KBM-7 (cell line): ENCODE measurements around the gene ABCA7.

Source experiments
- DNase-seq: peaks from one replicate; pipeline ENCODE4 v3.0.0-alpha.2; 2015
- in situ Hi-C: fragments of 300-500 bp; cut with MboI; formaldehyde crosslinking; loops from 2 replicates; pipeline ENCODE4 v1.14.3; 2020; ENCODE audit warnings: low sequenced_read_pairs, low pct_unique_long_range_greater_than_20kb, mixed read lengths

The ABCA7 gene

DNA sequence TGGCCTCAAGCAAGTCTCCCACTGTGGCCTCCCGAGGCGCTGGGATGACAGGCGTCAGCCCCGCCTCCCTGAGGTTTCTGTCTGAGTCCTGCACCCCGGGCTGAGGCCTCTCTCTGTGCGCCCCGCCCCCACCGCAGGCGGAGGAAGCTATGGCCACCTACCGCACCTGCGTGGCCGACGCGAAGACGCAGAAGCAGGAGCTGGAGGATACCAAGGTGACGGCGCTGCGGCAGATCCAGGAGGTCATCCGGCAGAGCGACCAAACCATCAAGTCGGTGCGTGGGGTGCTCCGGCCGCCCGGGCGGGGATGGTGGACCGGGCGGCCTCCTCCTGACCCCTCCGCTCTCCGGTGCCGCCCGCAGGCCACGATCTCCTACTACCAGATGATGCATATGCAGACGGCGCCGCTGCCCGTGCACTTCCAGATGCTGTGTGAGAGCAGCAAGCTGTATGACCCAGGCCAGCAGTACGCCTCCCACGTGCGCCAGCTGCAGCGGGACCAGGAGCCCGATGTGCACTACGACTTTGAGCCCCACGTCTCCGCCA is 39.7 kb downstream of the ABCA7 start:
- no peak for DNase-seq
- in situ Hi-C loops = no loop called here

- DNase-seq = no peak
Observed at GRCh38 chr19:1080360-1081161, 40.7 kb downstream of the ABCA7 start.

GRCh38 chr19:1081301-1082164 is 41.6 kb downstream of the ABCA7 start:
- DNase-seq = no peak
- in situ Hi-C loops = no loop called here

More at GRCh38 chr19:1080360-1081161, 40.7 kb downstream of the ABCA7 start:
- in situ Hi-C loops = no loop called here

DNA sequence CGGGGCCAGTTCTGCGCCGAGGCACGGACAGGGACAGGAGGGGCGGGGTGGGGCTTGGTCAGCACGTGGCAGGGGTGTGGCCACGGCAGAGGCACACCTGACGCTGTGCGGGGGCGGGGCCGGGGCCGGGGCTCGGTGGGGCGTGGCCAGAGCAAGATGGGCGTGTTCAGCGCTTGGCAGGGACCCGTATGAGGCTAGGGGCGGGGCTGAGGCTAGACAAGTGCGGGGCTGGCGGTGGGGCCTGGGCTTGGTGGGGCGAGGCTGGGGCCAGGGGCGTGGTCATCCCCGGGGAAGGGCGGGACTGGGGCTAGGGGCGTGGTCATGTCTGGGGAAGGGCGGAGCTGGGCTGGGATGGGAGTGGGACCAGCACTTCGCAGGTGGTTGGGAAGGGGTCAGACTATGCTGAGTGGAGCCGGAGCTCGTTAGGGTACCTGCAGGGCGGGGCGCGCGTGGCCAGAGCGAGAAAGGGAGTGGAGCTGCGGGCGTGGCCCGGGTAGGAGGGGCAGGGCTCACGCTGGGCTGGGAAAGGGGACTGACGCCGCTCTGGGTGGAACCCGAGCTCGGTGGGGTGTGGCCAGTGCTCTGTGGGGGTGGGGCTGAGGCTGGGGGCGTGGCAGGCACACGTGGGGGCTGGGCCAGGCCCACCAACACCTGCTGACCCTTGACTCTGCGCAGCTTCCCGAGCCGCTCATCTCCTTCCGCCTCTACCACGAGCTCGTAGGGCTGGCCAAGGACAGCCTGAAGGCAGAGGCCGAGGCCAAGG is 42.4 kb downstream of the ABCA7 start:
- in situ Hi-C loops = no loop called here
- no peak for DNase-seq

GRCh38 chr19:1082928-1083816 is 43.3 kb downstream of the ABCA7 start:
- in situ Hi-C loops = no loop called here
- DNase-seq = no peak

DNA sequence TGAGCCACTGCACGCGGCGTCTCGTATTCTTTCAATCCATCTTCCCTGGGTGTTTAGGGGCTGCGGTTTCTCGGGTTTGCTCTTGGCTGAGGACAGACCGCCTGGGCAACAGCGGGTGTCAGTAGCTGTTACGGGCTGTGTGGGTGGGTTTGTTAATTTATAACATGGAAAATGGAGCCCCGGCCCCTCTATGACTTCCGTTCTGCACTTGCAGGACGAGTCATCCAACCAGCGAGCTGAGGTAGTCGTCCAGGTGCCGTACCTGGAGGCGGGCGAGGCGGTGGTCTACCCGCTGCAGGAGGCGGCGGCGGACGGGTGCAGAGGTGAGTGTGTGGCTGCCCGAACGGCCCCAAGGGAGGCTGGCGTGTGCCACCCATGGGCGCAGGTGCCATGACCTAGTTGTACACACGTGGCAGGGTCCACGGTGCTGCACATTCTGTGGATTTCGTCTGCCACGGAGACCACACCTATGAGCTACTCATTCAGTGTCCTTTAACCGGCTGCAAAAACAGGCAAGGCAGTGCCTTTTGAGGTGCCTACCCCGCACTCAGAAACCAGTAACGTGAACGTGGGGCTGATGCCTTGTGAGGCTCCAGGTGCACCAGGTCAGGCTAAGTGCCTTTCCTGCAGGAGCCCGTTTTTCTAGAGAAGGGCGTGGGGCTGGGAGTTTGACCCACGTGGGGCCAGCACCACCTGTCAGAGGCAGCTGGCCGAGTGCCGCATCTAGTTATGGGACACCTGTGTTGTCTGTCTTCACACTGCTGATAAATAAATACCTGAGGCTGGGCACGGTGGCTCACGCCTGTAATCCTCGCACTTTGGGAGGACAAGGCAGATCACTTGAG is 44.3 kb downstream of the ABCA7 start:
- in situ Hi-C loops = no loop called here

DNA sequence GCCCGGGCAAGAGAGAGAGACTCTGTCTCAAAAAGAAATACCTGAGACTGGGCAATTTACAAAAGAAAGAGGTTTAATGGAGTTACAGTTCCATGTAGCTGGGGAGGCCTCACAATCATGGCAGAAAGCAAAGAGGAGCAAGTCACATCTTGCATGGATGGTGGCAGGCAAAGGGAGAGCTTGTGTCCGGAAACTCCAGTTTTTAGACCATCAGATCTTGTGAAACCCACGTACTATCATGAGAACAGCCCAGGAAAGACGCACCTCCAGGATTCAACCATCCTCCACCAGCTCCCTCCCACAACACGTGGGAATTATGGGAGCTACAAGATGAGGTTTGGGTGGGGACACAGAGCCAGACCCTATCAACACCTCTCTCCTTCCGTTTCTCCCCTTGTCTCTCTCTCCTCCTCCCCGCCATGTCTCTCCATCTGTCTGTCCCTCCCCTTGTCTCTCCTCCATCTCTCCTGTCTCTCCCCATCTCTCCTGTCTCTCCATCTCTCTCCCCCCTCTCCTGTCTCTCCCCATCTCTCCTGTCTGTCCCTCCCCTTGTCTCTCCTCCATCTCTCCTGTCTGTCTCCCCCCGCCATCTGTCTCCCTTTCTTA is 45.2 kb downstream of the ABCA7 start:
- in situ Hi-C loops = no loop called here
- no peak for DNase-seq

More for the DNA sequence above, 44.3 kb downstream of the ABCA7 start:
- DNase-seq = no peak

DNA sequence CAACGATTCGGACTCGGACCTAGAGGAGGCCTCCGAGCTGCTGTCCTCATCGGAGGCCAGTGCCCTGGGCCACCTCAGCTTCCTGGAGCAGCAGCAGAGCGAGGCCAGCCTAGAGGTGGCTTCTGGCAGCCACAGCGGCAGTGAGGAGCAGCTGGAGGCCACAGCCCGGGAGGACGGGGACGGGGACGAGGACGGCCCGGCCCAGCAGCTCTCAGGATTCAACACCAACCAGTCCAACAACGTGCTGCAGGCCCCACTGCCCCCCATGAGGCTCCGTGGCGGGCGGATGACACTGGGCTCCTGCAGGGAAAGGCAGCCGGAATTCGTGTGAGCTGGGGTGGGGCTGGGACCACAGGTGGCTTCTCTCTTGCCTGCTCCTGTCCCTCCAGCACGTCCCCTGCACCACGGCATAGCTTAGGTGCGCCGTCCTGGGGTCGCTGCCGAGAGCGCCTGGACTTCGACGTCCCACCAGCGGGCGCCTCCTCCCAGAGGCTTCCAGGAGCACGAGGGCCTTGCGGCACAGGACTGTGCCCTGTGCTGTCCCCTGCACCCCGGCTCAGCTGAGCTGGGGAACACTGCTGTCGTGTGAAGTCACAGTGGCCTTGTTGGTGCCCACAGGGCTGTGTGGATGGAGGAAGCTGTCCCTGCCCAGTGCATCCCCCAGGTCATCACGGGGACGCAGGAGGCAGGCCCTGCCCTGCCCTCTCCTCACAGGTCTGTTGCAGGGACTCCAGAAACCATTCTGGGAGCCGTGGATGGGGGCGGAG is 46.0 kb downstream of the ABCA7 start:
- in situ Hi-C loops = no loop called here
- no peak for DNase-seq

DNA sequence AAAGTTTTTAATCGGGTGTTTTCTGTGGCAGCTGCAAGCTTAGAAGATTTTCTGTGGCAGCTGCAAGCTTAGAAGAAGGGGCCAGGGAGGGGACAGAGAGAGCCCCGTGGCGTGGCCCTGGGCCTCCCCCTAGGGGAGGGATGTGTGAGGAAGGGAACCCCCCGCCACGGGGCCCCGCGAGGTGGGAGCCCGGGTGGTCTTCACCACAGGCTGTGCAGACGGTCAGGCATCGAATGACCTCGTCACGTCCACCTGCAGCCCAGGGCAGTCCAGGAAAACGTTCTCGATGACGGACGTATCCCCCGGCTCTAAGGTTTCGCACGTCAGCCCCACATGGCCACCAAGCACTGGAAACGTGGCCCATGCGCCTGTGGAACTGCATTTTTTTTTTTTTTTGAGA is 46.7 kb downstream of the ABCA7 start:
- in situ Hi-C loops = no loop called here
- no peak for DNase-seq

GRCh38 chr19:1087813-1088415 is 48.0 kb downstream of the ABCA7 start:
- in situ Hi-C loops = no loop called here
- peak; percentile 94 for DNase-seq

DNA sequence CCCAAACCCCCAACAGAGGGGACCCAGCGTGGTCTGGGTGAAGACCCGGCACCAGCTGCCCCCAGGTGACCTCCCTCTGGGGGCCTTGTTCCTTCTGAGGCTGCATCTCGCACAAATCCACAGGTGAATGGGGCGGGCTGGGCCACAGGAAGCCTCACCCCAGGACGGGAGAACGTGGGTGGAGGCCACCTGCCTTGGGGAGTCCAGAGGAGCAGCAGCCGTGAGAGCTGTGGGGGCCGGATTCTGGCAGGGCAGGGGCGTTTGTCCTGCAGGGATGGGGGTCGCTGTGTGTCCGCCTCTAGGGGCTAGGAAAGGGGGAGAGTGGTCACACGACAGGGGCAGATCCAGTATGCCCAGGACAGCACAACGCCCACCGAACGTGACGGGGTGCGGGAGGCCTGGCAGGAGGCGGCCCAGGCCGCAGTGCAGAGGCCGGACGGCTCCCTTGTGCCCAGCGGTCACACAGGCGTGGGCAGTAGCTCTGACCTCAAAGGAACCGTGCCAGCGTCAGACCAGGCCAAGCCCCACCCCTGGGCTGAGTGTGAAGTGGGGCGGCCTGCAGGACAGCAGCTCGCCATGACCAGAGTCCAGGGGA is 48.6 kb downstream of the ABCA7 start:
- DNase-seq = no peak
- in situ Hi-C loops = no loop called here

DNA sequence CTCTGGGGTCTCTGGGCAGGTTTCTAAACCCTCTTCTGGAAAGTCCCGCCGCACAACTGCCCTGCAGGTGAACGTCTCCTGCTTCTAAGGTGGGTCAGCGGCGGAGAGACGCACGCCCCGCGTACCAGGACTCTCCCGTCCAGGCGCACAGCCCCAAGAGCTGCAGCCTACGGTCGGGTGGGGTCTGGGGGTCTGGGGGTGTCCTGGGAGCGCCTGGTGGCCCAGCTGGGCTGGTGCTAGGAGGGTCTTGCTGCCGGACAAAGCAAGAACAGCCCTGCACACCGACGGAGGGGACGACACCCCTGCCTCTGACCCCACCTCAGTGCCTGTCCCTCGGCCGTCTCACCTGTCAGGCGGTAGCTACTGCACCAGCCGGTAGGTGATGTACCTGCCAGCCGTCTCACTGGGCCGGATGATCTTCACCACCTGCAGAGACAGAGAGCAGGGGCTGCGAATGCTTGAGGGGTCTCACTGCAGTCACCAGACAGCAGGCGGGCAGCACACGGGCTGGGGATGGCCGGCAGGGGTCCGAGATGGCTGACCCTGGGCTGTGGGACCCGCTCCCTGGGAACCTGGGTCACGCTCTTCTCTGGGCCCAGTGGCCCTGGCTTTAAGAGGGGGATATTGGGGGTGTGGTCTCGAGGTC is 49.3 kb downstream of the ABCA7 start:
- no peak for DNase-seq
- in situ Hi-C loops = no loop called here

GRCh38 chr19:1089891-1090290 is 50.0 kb downstream of the ABCA7 start:
- no peak for DNase-seq
- in situ Hi-C loops = no loop called here

DNA sequence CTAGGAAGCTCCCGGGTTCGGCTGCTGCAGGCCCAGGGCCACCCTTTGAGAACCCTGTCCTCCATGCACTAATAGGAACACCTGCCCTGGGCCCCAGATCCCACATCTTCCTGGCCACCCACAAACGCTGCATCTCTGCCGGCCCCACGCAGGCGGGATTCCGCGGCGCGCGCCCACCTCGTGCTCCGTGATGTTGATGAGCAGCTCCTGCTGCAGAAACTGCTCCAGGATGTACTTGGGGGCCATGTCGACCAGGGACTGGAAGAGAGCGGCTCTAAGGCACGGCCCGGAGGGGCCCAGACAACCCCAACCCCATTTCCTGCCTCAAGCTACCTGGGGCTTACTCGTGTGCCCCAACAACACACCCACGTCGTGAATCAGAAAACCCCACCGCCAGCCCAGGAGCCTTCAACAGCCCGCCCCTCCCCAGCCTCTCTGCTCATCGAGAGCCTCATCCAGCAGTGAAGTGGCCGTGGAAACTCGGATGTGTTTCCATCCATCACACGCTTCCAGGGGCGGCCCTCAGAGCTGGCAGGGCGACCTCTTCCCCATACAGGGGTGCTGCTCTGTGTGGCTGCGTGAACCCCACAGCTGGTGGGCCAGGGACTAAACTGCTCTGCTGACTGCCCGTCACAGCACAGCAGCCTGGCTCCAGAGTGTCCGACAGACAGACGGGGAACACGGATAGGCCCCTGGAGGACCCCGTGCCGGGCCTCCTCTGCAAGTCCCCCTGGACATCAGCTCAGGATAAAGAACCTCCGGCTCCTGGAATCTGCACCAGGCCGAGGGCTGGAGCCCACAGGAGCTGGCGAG is 51.0 kb downstream of the ABCA7 start:
- DNase-seq = no peak
- in situ Hi-C loops = no loop called here
